GM12878 (cell line): ENCODE measurements around the gene GHRL. TPM values are rescaled to one million over a fixed set of nuclear protein-coding genes. Genes with fewer than 3 reads are reported as not detected.

ENCODE experiments used
- ATAC-seq: fragments of 200-7000 bp; cut with Tn5 transposase; 3 replicates; pipeline ENCODE4 v1.9.1; 2020; ENCODE audit warnings: mild to moderate bottlenecking, moderate library complexity
- BruUV-seq: library from RNA; stranded (reverse); fragments of 400-500 nt; replicated peaks from 2 replicates; lab custom pipeline; 2021; lab: Mats Ljungman, UMichigan
- CTCF ChIA-PET: fragments of 300-600 bp; sonication (Branson Sonifier 250); formaldehyde crosslinking; extraction: SDS; loops from one replicate; lab custom pipeline; 2021; ENCODE audit warnings: inconsistent platforms; lab: Yijun Ruan, JAX
- POLR2A ChIA-PET: fragments of 350-600 bp; formaldehyde crosslinking; extraction: SDS; loops from one replicate; lab custom pipeline; 2021; ENCODE audit warnings: inconsistent platforms; lab: Charles Lee
- RAD21 ChIA-PET: fragments of 300-600 bp; sonication (Branson Sonifier 250); formaldehyde crosslinking; loops from one replicate; lab custom pipeline; 2023; ENCODE audit warnings: antibody characterized with exemption; ENCODE audit not compliant: unreplicated experiment; lab: Charles Lee
- SMC1A ChIA-PET: fragments of 300-600 bp; sonication (Branson Sonifier 250); formaldehyde crosslinking; loops from one replicate; lab custom pipeline; 2023; ENCODE audit not compliant: unreplicated experiment, uncharacterized antibody; lab: Charles Lee
- DNase-seq: peaks from one replicate; pipeline ENCODE4 v3.0.0-alpha.2; 2011; ENCODE audit warnings: low read depth, low spot score
- FAIRE-seq: peaks from 3 replicates; lab custom pipeline; 2011; peaks lifted over from hg19 to GRCh38; lab: Jason Lieb, UNC
- H2AFZ ChIP-seq: 2 replicates; pipeline ENCODE4 v1.6.0; 2011; ENCODE audit warnings: low read depth, low read length, control low read depth; ENCODE audit not compliant: control insufficient read depth
- H3K27ac ChIP-seq: 2 replicates; pipeline ENCODE4 v1.5.1; 2011; ENCODE audit warnings: control low read depth; ENCODE audit not compliant: control insufficient read depth, insufficient read depth
- H3K27me3 ChIP-seq, 2 experiments: replicated peaks in 1 of 2; 2 replicates each; pipeline versions ENCODE4 v1.6.0 to v1.6.1; 2011; ENCODE audit warnings: low read length in 1 of 2; ENCODE audit not compliant: control insufficient read depth in 2 of 2, insufficient read depth in 2 of 2
- H3K36me3 ChIP-seq, 2 experiments: 2 replicates each; pipeline ENCODE4 v1.5.1; 2011; ENCODE audit warnings: low read length in 1 of 2; ENCODE audit not compliant: control insufficient read depth in 2 of 2, insufficient read depth in 2 of 2
- H3K4me1 ChIP-seq: 2 replicates; pipeline ENCODE4 v1.6.1; 2011; ENCODE audit warnings: mild to moderate bottlenecking, low read length, moderate library complexity, mixed read lengths; ENCODE audit not compliant: control insufficient read depth, insufficient read depth
- H3K4me2 ChIP-seq: 2 replicates; pipeline ENCODE4 v1.6.0; 2011; ENCODE audit warnings: control low read depth; ENCODE audit not compliant: control insufficient read depth, insufficient read depth
- H3K4me3 ChIP-seq: fragments of 200-600 bp; sonication (generic); 2 replicates; pipeline ENCODE4 v1.5.1; 2016
- H3K79me2 ChIP-seq: 2 replicates; pipeline ENCODE4 v1.6.0; 2011; ENCODE audit warnings: low read length; ENCODE audit not compliant: control insufficient read depth, insufficient read depth
- H3K9ac ChIP-seq: 2 replicates; pipeline ENCODE4 v1.8.0; 2011; ENCODE audit warnings: low read length, control low read depth, mixed read lengths; ENCODE audit not compliant: control insufficient read depth, insufficient read depth
- H3K9me3 ChIP-seq: replicated peaks from 3 replicates; pipeline ENCODE4 v1.5.1; 2011; ENCODE audit warnings: mild to moderate bottlenecking, low read length; ENCODE audit not compliant: control insufficient read depth, insufficient read depth
- H4K20me1 ChIP-seq: 2 replicates; pipeline ENCODE4 v1.6.0; 2011; ENCODE audit not compliant: control insufficient read depth, insufficient read depth
- CEBPB ChIP-seq, 2 experiments: fragments of 150-350 bp in 1 of 2; IDR thresholded peaks; 2 replicates each; pipeline ENCODE4 v1.6.1; 2012 to 2014; ENCODE audit warnings: low read depth in 2 of 2, low read length in 2 of 2, borderline replicate concordance in 1 of 2, inconsistent platforms in 1 of 2
- IKZF1 ChIP-seq: fragments of 450-650 bp; conservative IDR thresholded peaks from 2 replicates; pipeline ENCODE4 v1.6.1; 2017; ENCODE audit warnings: antibody characterized with exemption, mild to moderate bottlenecking
- MYC ChIP-seq: IDR thresholded peaks from 2 replicates; pipeline ENCODE4 v1.6.1; 2011; ENCODE audit warnings: mild to moderate bottlenecking, low read length, moderate library complexity, inconsistent platforms; ENCODE audit not compliant: insufficient read depth, insufficient replicate concordance, insufficient read length, severe bottlenecking
- PAX8 ChIP-seq: fragments of 450-650 bp; IDR thresholded peaks from 2 replicates; pipeline ENCODE4 v1.6.1; 2017; ENCODE audit warnings: mild to moderate bottlenecking, moderate library complexity
- SREBF1 ChIP-seq: IDR thresholded peaks from 2 replicates; pipeline ENCODE4 v1.6.1; 2012; ENCODE audit warnings: mild to moderate bottlenecking, low read length
- SRF ChIP-seq, 2 experiments: IDR thresholded peaks; 2 replicates each; pipeline ENCODE4 v1.6.1; 2011; ENCODE audit warnings: low read depth in 2 of 2, low read length in 2 of 2, mild to moderate bottlenecking in 1 of 2, moderate library complexity in 1 of 2
- SUPT20H ChIP-seq: IDR thresholded peaks from 2 replicates; pipeline ENCODE4 v1.6.1; 2011; ENCODE audit warnings: low read depth, mild to moderate bottlenecking, low read length, moderate library complexity, borderline replicate concordance; ENCODE audit not compliant: control insufficient read depth
- ZZZ3 ChIP-seq: IDR thresholded peaks from 2 replicates; pipeline ENCODE4 v1.6.1; 2011; ENCODE audit warnings: low read depth; ENCODE audit not compliant: control insufficient read depth, insufficient read length
- WGBS: methylation state at CpG from one replicate; pipeline ENCODE4 v1.1.6; 2016; ENCODE audit warnings: low lambda C conversion rate; ENCODE audit not compliant: insufficient replicate concordance, insufficient coverage; ENCODE audit errors: missing lambda C conversion rate; 5-methylcytosine and 5-hydroxymethylcytosine counted together
- in situ Hi-C: fragments of 300-500 bp; cut with MboI; formaldehyde crosslinking; loops from 9 replicates; pipeline ENCODE4 v1.14.3; 2018; ENCODE audit warnings: mixed read lengths
- intact Hi-C: fragments of 100-400 bp; cut with micrococcal nuclease; formaldehyde crosslinking; loops from one replicate; pipeline ENCODE4 v1.14.2; 2022; ENCODE audit not compliant: unreplicated experiment
- polyA plus RNA-seq, 11 experiments: library from polyadenylated mRNA; depleted of rRNA in 4 of 11; unstranded in 6 of 11; stranded (reverse) in 5 of 11; fragments of >200 nt; fragmentation: Nextera tagmentation in 4 of 11; fragmentation: Illumina TruSeq in 1 of 11; extraction: Ambion mirVana in 4 of 11; extraction: Trizol in 1 of 11; gene quantifications; 1 replicate in 1 of 11; 2 replicates in 10 of 11; pipeline versions ENCODE4 v1.2.1 to v1.2.3, GENCODE V29; 2011 to 2016; ENCODE audit warnings: inconsistent platforms in 2 of 11, missing spikeins in 2 of 11, low read depth in 1 of 11
- total RNA-seq, 4 experiments: library from RNA; depleted of rRNA in 3 of 4; stranded (reverse); fragments of >200 nt in 3 of 4; fragmentation: Illumina TruSeq in 1 of 4; extraction: Trizol in 1 of 4; gene quantifications; 2 replicates each; pipeline versions ENCODE4 v1.2.1 to v1.2.3, GENCODE V29; 2013 to 2021
- TF ChIP-seq, protein P1 (sequence below): fragments of 450-650 bp; conservative IDR thresholded peaks from 2 replicates; pipeline ENCODE4 v1.6.1; 2017; ENCODE audit warnings: mild to moderate bottlenecking, moderate library complexity
- TF ChIP-seq, protein P2 (sequence below): fragments of 450-650 bp; IDR thresholded peaks from 2 replicates; pipeline ENCODE4 v1.6.1; 2017; ENCODE audit warnings: mild to moderate bottlenecking, low read depth, inconsistent platforms; ENCODE audit not compliant: poor library complexity, severe bottlenecking
- TF ChIP-seq, protein P3 (sequence below): fragments of 450-650 bp; IDR thresholded peaks from 2 replicates; pipeline ENCODE4 v1.6.1; 2017; ENCODE audit warnings: low read depth, mild to moderate bottlenecking, moderate library complexity
- TF ChIP-seq, protein P4 (sequence below): fragments of 450-650 bp; IDR thresholded peaks from 2 replicates; pipeline ENCODE4 v1.6.1; 2017; ENCODE audit warnings: mild to moderate bottlenecking, moderate library complexity

The GHRL gene
- total and polyA plus RNA-seq, 10 of the 15 experiments (the other 5 are each of a cell fraction or from before 2014, with no cell fraction given): 0.35 to 2.2 (median 0.88) TPM

DNA sequence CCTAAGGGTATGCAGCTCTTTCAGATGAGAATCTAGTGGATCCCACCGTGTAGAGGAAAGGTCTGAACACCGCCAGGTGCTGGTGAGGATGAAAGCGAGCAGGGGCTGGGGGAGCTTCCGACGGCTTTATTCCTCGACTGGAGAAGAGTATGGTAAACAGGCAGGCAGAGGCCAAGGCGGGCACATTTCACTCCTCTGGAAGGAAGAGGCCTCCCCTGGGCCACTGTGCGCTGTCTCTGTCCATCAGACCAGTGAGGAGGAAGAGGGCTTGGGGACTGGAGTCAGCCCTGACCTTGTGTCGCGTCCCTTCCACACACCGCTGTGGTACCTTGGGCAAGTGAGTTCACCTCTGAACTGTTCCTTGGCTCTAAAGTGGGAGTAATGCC is 4.2 kb downstream of the GHRL start:
- Histone ChIP-seq H3K4me2 (no peak overlapping the region), H3K4me3 (no peak overlapping the region), H3K27me3 (no peaks in the 10 kb centered on the region), H4K20me1 (no peaks in the 10 kb centered on the region; the same call in 1 of the 2 replicates), H3K27ac (no peak overlapping the region), H2AFZ (no peak overlapping the region), H3K4me1 (peaks cover 12% of the 10 kb centered on the region; the same call in 1 of the 2 replicates), H3K9ac (no peak overlapping the region), H3K79me2 (no peaks in the 10 kb centered on the region; the same call in 1 of the 2 replicates), H3K9me3 (no peaks in the 10 kb centered on the region), H3K36me3 (peaks cover 8 to 14% of the 10 kb centered on the region in 2 experiments)
- TF ChIP-seq SREBF1: no peak
- TF ChIP-seq PAX8: no peak
- no peak for TF ChIP-seq SUPT20H
- TF ChIP-seq, protein P1, sequence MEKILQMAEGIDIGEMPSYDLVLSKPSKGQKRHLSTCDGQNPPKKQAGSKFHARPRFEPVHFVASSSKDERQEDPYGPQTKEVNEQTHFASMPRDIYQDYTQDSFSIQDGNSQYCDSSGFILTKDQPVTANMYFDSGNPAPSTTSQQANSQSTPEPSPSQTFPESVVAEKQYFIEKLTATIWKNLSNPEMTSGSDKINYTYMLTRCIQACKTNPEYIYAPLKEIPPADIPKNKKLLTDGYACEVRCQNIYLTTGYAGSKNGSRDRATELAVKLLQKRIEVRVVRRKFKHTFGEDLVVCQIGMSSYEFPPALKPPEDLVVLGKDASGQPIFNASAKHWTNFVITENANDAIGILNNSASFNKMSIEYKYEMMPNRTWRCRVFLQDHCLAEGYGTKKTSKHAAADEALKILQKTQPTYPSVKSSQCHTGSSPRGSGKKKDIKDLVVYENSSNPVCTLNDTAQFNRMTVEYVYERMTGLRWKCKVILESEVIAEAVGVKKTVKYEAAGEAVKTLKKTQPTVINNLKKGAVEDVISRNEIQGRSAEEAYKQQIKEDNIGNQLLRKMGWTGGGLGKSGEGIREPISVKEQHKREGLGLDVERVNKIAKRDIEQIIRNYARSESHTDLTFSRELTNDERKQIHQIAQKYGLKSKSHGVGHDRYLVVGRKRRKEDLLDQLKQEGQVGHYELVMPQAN: no peak
- TF ChIP-seq, protein P2, sequence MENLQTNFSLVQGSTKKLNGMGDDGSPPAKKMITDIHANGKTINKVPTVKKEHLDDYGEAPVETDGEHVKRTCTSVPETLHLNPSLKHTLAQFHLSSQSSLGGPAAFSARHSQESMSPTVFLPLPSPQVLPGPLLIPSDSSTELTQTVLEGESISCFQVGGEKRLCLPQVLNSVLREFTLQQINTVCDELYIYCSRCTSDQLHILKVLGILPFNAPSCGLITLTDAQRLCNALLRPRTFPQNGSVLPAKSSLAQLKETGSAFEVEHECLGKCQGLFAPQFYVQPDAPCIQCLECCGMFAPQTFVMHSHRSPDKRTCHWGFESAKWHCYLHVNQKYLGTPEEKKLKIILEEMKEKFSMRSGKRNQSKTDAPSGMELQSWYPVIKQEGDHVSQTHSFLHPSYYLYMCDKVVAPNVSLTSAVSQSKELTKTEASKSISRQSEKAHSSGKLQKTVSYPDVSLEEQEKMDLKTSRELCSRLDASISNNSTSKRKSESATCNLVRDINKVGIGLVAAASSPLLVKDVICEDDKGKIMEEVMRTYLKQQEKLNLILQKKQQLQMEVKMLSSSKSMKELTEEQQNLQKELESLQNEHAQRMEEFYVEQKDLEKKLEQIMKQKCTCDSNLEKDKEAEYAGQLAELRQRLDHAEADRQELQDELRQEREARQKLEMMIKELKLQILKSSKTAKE: no peak
- TF ChIP-seq, protein P3, sequence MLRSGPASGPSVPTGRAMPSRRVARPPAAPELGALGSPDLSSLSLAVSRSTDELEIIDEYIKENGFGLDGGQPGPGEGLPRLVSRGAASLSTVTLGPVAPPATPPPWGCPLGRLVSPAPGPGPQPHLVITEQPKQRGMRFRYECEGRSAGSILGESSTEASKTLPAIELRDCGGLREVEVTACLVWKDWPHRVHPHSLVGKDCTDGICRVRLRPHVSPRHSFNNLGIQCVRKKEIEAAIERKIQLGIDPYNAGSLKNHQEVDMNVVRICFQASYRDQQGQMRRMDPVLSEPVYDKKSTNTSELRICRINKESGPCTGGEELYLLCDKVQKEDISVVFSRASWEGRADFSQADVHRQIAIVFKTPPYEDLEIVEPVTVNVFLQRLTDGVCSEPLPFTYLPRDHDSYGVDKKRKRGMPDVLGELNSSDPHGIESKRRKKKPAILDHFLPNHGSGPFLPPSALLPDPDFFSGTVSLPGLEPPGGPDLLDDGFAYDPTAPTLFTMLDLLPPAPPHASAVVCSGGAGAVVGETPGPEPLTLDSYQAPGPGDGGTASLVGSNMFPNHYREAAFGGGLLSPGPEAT: no peak
- TF ChIP-seq IKZF1: no peak
- TF ChIP-seq ZZZ3: no peak
- TF ChIP-seq, protein P4, sequence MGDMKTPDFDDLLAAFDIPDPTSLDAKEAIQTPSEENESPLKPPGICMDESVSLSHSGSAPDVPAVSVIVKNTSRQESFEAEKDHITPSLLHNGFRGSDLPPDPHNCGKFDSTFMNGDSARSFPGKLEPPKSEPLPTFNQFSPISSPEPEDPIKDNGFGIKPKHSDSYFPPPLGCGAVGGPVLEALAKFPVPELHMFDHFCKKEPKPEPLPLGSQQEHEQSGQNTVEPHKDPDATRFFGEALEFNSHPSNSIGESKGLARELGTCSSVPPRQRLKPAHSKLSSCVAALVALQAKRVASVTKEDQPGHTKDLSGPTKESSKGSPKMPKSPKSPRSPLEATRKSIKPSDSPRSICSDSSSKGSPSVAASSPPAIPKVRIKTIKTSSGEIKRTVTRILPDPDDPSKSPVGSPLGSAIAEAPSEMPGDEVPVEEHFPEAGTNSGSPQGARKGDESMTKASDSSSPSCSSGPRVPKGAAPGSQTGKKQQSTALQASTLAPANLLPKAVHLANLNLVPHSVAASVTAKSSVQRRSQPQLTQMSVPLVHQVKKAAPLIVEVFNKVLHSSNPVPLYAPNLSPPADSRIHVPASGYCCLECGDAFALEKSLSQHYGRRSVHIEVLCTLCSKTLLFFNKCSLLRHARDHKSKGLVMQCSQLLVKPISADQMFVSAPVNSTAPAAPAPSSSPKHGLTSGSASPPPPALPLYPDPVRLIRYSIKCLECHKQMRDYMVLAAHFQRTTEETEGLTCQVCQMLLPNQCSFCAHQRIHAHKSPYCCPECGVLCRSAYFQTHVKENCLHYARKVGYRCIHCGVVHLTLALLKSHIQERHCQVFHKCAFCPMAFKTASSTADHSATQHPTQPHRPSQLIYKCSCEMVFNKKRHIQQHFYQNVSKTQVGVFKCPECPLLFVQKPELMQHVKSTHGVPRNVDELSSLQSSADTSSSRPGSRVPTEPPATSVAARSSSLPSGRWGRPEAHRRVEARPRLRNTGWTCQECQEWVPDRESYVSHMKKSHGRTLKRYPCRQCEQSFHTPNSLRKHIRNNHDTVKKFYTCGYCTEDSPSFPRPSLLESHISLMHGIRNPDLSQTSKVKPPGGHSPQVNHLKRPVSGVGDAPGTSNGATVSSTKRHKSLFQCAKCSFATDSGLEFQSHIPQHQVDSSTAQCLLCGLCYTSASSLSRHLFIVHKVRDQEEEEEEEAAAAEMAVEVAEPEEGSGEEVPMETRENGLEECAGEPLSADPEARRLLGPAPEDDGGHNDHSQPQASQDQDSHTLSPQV: no peak
- TF ChIP-seq MYC: no peak
- no peak for TF ChIP-seq SRF (IDR thresholded peaks at IDR 0.05; ENCODE audit: low read depth in 2 of 2, low read length in 2 of 2)
- no peak for TF ChIP-seq CEBPB (IDR thresholded peaks at IDR 0.05; ENCODE audit: borderline replicate concordance in 1 of 2, low read depth in 2 of 2, low read length in 2 of 2)
- intact Hi-C loops: no loop called here
- RAD21 ChIA-PET: no interaction called here
- FAIRE-seq: no peak
- 76% methylated on average over 11 of the region's 11 CpGs for WGBS
- no peak for ATAC-seq
- no peak for DNase-seq
- in situ Hi-C loops: no loop called here
- POLR2A ChIA-PET: no interaction called here
- CTCF ChIA-PET: interaction anchor here (1.2 kb wide), 1 partner anchor 25 kb away, joined by 5 read pairs; no protein-coding TSS in a partner anchor
- SMC1A ChIA-PET: interaction anchor here (0.8 kb wide), 1 partner anchor 125 kb away, joined by 4 read pairs; no protein-coding TSS in a partner anchor
- no TSS peak for BruUV-seq
